ENCODE data around the gene KLHL8. TPM values are rescaled to one million over a fixed set of nuclear protein-coding genes. Genes with fewer than 3 reads are reported as not detected.

Gene KLHL8
- polyA plus RNA-seq, 1 donor (not counting 4 experiments of a cell fraction or from before 2014, with no cell fraction given) = 6.7 TPM

- TF ChIP-seq EZH2 (IDR thresholded peaks at IDR 0.05; ENCODE audit: low read length) = no peak
- TF ChIP-seq CTCF (optimal IDR thresholded peaks at IDR 0.05 in 1 of 3, IDR thresholded peaks at IDR 0.05 in 1 of 3, conservative IDR thresholded peaks at IDR 0.05 in 1 of 3; ENCODE audit: extremely low read depth in 1 of 3, insufficient read depth in 2 of 3, low read length in 3 of 3) = no peak
- H3K4me3 ChIP-seq (ENCODE audit: control insufficient read depth in 2 of 3, extremely low read depth in 1 of 3, insufficient read depth in 2 of 3, low read depth in 1 of 3, low read length in 3 of 3) = no peak overlapping the region
- H3K9me1 ChIP-seq (ENCODE audit: control insufficient read depth, extremely low read depth, insufficient read depth, low read length) = no peaks in the 10 kb centered on the region
- H4K20me1 ChIP-seq (ENCODE audit: control insufficient read depth, extremely low read depth, insufficient read depth, low read length) = no peaks in the 10 kb centered on the region
- H3K9me3 ChIP-seq (ENCODE audit: control insufficient read depth, low read depth, low read length) = no peaks in the 10 kb centered on the region
- FAIRE-seq = no peak
- dilution Hi-C loops (cut with MboI; ENCODE audit: extremely low pct_ligation_motif_present, low sequenced_read_pairs) = no loop called here
- no peak overlapping the region for H3K9ac ChIP-seq (ENCODE audit: control insufficient read depth, extremely low read depth, insufficient read depth, low read length)
- no peak for DNase-seq (ENCODE audit: low read depth, low spot score)
- no peaks in the 10 kb centered on the region for H3K36me3 ChIP-seq (ENCODE audit: control insufficient read depth in 2 of 2, extremely low read depth in 1 of 2, insufficient read depth in 2 of 2, low read length in 2 of 2)
- no peaks in the 10 kb centered on the region for H3K79me2 ChIP-seq (ENCODE audit: control insufficient read depth, insufficient read depth, low read length)
- H3K27ac ChIP-seq (ENCODE audit: control insufficient read depth, insufficient read depth, low read length) = no peak overlapping the region
- H3K27me3 ChIP-seq (ENCODE audit: control insufficient read depth, extremely low read depth, insufficient read depth, low read length) = no peaks in the 10 kb centered on the region
- H3K4me1 ChIP-seq (ENCODE audit: control insufficient read depth, extremely low read depth, insufficient read depth, low read length) = no peaks in the 10 kb centered on the region
- H2AFZ ChIP-seq (ENCODE audit: control insufficient read depth, low read length) = no peak overlapping the region
- no peak overlapping the region for H3K4me2 ChIP-seq (ENCODE audit: control insufficient read depth, extremely low read depth, insufficient read depth, low read depth, low read length)
Observed at GRCh38 chr4:87179751-87180150, 40.7 kb downstream of the KLHL8 start.

- dilution Hi-C loops (cut with MboI; ENCODE audit: extremely low pct_ligation_motif_present, low sequenced_read_pairs) = no loop called here
- no peak for FAIRE-seq
Observed at GRCh38 chr4:87174672-87175071, 45.7 kb downstream of the KLHL8 start.

More at GRCh38 chr4:87174672-87175071, 45.7 kb downstream of the KLHL8 start:
- Histone ChIP-seq H4K20me1 (ENCODE audit: control insufficient read depth, extremely low read depth, insufficient read depth, low read length) (no peaks in the 10 kb centered on the region), H3K36me3 (ENCODE audit: control insufficient read depth in 2 of 2, extremely low read depth in 1 of 2, insufficient read depth in 2 of 2, low read length in 2 of 2) (no peaks in the 10 kb centered on the region), H3K4me2 (ENCODE audit: control insufficient read depth, extremely low read depth, insufficient read depth, low read depth, low read length) (no peak overlapping the region), H3K79me2 (ENCODE audit: control insufficient read depth, insufficient read depth, low read length) (no peaks in the 10 kb centered on the region), H3K4me3 (ENCODE audit: control insufficient read depth in 2 of 3, extremely low read depth in 1 of 3, insufficient read depth in 2 of 3, low read depth in 1 of 3, low read length in 3 of 3) (no peak overlapping the region), H3K27me3 (ENCODE audit: control insufficient read depth, extremely low read depth, insufficient read depth, low read length) (no peaks in the 10 kb centered on the region), H3K9me3 (ENCODE audit: control insufficient read depth, low read depth, low read length) (no peaks in the 10 kb centered on the region), H3K27ac (ENCODE audit: control insufficient read depth, insufficient read depth, low read length) (no peak overlapping the region), H2AFZ (ENCODE audit: control insufficient read depth, low read length) (no peak overlapping the region), H3K9me1 (ENCODE audit: control insufficient read depth, extremely low read depth, insufficient read depth, low read length) (no peaks in the 10 kb centered on the region), H3K4me1 (ENCODE audit: control insufficient read depth, extremely low read depth, insufficient read depth, low read length) (no peaks in the 10 kb centered on the region), H3K9ac (ENCODE audit: control insufficient read depth, extremely low read depth, insufficient read depth, low read length) (no peak overlapping the region)
- TF ChIP-seq CTCF (optimal IDR thresholded peaks at IDR 0.05 in 1 of 3, IDR thresholded peaks at IDR 0.05 in 1 of 3, conservative IDR thresholded peaks at IDR 0.05 in 1 of 3; ENCODE audit: extremely low read depth in 1 of 3, insufficient read depth in 2 of 3, low read length in 3 of 3) = no peak
- no peak for TF ChIP-seq EZH2 (IDR thresholded peaks at IDR 0.05; ENCODE audit: low read length)
- no peak for DNase-seq (ENCODE audit: low read depth, low spot score)

Measured in keratinocyte (primary cell).